HepG2 (cell line): ENCODE measurements around the gene KDM5B. TPM values are rescaled to one million over a fixed set of nuclear protein-coding genes. Genes with fewer than 3 reads are reported as not detected.

Source experiments
- FOXA3 ChIP-seq: IDR thresholded peaks from 2 replicates; pipeline ENCODE4 v1.6.1; 2016; ENCODE audit warnings: missing genetic modification reagents, missing compliant biosample characterization
- FOXC1 ChIP-seq: sonication (generic); formaldehyde crosslinking; IDR thresholded peaks from 2 replicates; pipeline ENCODE4 v1.8.0; 2022; ENCODE audit warnings: mild to moderate bottlenecking, missing genetic modification reagents, borderline replicate concordance
- GABPB1 ChIP-seq: IDR thresholded peaks from 2 replicates; pipeline ENCODE4 v1.6.1; 2016; ENCODE audit warnings: mild to moderate bottlenecking, missing genetic modification reagents, moderate library complexity, missing compliant biosample characterization
- MYNN ChIP-seq: sonication (generic); formaldehyde crosslinking; IDR thresholded peaks from 2 replicates; pipeline ENCODE4 v1.4.0; 2020; ENCODE audit warnings: mild to moderate bottlenecking, low read depth, missing genetic modification reagents
- NPAS2 ChIP-seq: sonication (generic); formaldehyde crosslinking; IDR thresholded peaks from 2 replicates; pipeline ENCODE4 v1.8.0; 2022; ENCODE audit warnings: mild to moderate bottlenecking, missing genetic modification reagents, borderline replicate concordance
- NRL ChIP-seq: sonication (generic); formaldehyde crosslinking; IDR thresholded peaks from 2 replicates; pipeline ENCODE4 v1.5.0; 2020; ENCODE audit warnings: missing genetic modification reagents, mild to moderate bottlenecking, moderate library complexity, borderline replicate concordance
- ONECUT2 ChIP-seq: sonication (generic); formaldehyde crosslinking; IDR thresholded peaks from 2 replicates; pipeline ENCODE4 v1.4.0; 2020; ENCODE audit warnings: missing genetic modification reagents
- RFX5 ChIP-seq: IDR thresholded peaks from 2 replicates; pipeline ENCODE4 v1.6.1; 2011; ENCODE audit warnings: low read depth, low read length, improper control_type of control experiment
- YEATS4 ChIP-seq: sonication (generic); formaldehyde crosslinking; IDR thresholded peaks from 2 replicates; pipeline ENCODE4 v1.4.0; 2020; ENCODE audit warnings: missing genetic modification reagents, borderline replicate concordance
- ZC3H4 ChIP-seq: sonication (generic); formaldehyde crosslinking; IDR thresholded peaks from 2 replicates; pipeline ENCODE4 v1.4.0; 2020; ENCODE audit warnings: missing genetic modification reagents, borderline replicate concordance
- ZFP36 ChIP-seq: fragments of 150-350 bp; IDR thresholded peaks from 2 replicates; pipeline ENCODE4 v1.6.1; 2018; ENCODE audit warnings: borderline replicate concordance, low read length, low read depth; ENCODE audit not compliant: partially characterized antibody
- ZFP37 ChIP-seq: sonication (generic); formaldehyde crosslinking; IDR thresholded peaks from 2 replicates; pipeline ENCODE4 v1.4.0; 2020; ENCODE audit warnings: missing genetic modification reagents, borderline replicate concordance
- ZNF136 ChIP-seq: sonication (generic); formaldehyde crosslinking; IDR thresholded peaks from 2 replicates; pipeline ENCODE4 v1.8.1; 2022; ENCODE audit warnings: low read depth, mild to moderate bottlenecking, moderate library complexity, missing genetic modification reagents
- ZNF160 ChIP-seq: sonication (generic); formaldehyde crosslinking; IDR thresholded peaks from 2 replicates; pipeline ENCODE4 v1.8.0; 2022; ENCODE audit warnings: mild to moderate bottlenecking, inconsistent platforms, missing genetic modification reagents
- ZNF333 ChIP-seq: sonication (generic); formaldehyde crosslinking; IDR thresholded peaks from 2 replicates; pipeline ENCODE4 v1.4.0; 2020; ENCODE audit warnings: mild to moderate bottlenecking, missing genetic modification reagents, borderline replicate concordance
- ZNF552 ChIP-seq: sonication (generic); formaldehyde crosslinking; IDR thresholded peaks from 2 replicates; pipeline ENCODE4 v1.9.0; 2022; ENCODE audit warnings: missing genetic modification reagents, mild to moderate bottlenecking, borderline replicate concordance
- ZNF703 ChIP-seq: sonication (generic); formaldehyde crosslinking; IDR thresholded peaks from 2 replicates; pipeline ENCODE4 v1.5.1; 2020; ENCODE audit warnings: missing genetic modification reagents, mild to moderate bottlenecking, moderate library complexity, borderline replicate concordance
- polyA plus RNA-seq, 8 experiments: library from polyadenylated mRNA; depleted of rRNA in 3 of 8; stranded (reverse) in 7 of 8; unstranded in 1 of 8; fragments of >200 nt; fragmentation: Illumina TruSeq in 4 of 8; extraction: Trizol in 4 of 8; gene quantifications; 2 replicates each; pipeline versions ENCODE4 v1.2.1 to v1.2.3, GENCODE V29; 2011 to 2016; ENCODE audit warnings: low read depth in 4 of 8, missing spikeins in 1 of 8, mixed read lengths in 1 of 8; ENCODE audit not compliant: insufficient read depth in 1 of 8
- total RNA-seq, 5 experiments: library from RNA; depleted of rRNA; stranded (reverse); fragments of >200 nt; fragmentation: Illumina TruSeq; extraction: Trizol; gene quantifications; 2 replicates each; pipeline ENCODE4 v1.2.3, GENCODE V29; 2016; ENCODE audit warnings: low read depth in 1 of 5
- TF ChIP-seq, protein P1 (sequence below): sonication (generic); formaldehyde crosslinking; IDR thresholded peaks from 2 replicates; pipeline ENCODE4 v1.5.1; 2020; ENCODE audit warnings: mild to moderate bottlenecking, missing genetic modification reagents, borderline replicate concordance
- TF ChIP-seq, protein P2 (sequence below): sonication (generic); formaldehyde crosslinking; IDR thresholded peaks from 2 replicates; pipeline ENCODE4 v1.4.0; 2020; ENCODE audit warnings: missing genetic modification reagents
- TF ChIP-seq, protein P3 (sequence below): IDR thresholded peaks from 2 replicates; pipeline ENCODE4 v1.6.1; 2016; ENCODE audit warnings: missing genetic modification reagents, missing compliant biosample characterization
- TF ChIP-seq, protein P4 (sequence below): sonication (generic); formaldehyde crosslinking; IDR thresholded peaks from 2 replicates; pipeline ENCODE4 v1.4.0; 2020; ENCODE audit warnings: missing genetic modification reagents; ENCODE audit errors: not compliant biosample characterization
- TF ChIP-seq, protein P5 (sequence below): sonication (generic); formaldehyde crosslinking; IDR thresholded peaks from 2 replicates; pipeline ENCODE4 v1.5.1; 2020; ENCODE audit warnings: missing genetic modification reagents, mild to moderate bottlenecking, borderline replicate concordance
- TF ChIP-seq, protein P6 (sequence below): sonication (generic); formaldehyde crosslinking; IDR thresholded peaks from 2 replicates; pipeline ENCODE4 v1.4.0; 2020; ENCODE audit warnings: mild to moderate bottlenecking, missing genetic modification reagents

KDM5B gene
- total and polyA plus RNA-seq, 2 of the 13 experiments (the other 11 are each of a cell fraction or from before 2014, with no cell fraction given) = 34.2 to 35.4 TPM

DNA sequence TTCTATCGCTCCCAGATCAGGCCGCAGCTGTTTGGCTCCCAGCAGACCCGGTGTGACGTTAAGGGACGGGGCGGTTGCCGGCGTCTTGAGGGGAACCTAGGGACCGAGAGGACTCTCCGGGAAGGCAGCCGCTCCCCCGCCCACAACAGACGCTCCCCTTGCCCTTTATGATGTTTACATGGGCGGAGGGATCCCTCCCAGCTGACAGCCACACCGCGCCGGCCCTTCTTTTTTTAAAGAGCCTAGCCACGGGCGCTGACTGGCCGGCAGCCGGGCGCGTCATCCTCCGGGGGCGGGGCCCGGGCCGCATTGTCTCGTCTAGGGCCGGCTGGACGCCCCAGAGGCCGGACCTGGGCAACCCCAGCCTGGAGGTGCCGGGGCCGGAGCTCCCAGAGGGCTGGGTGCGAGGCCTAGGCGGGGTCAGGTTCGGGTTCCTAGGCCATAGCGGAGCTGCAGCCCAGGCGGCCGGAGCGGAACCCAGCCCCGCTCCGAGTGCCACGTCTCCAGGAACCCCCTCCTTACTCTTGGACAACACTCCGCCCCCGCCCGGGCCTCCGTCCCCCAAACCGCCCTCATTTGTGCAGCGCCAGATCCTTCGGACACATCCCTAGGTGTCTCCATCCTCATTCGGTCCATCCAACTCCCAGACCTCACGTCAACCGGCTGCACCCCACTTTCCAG, 2.5 kb upstream of the KDM5B start, which contains the start of gene PCAT6 (continued):
- TF ChIP-seq, protein P1, sequence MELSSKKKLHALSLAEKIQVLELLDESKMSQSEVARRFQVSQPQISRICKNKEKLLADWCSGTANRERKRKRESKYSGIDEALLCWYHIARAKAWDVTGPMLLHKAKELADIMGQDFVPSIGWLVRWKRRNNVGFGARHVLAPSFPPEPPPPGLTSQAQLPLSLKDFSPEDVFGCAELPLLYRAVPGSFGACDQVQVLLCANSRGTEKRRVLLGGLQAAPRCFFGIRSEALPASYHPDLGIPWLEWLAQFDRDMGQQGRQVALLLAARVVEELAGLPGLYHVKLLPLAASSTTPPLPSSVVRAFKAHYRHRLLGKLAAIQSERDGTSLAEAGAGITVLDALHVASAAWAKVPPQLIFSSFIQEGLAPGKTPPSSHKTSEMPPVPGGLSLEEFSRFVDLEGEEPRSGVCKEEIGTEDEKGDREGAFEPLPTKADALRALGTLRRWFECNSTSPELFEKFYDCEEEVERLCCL (CRISPR knock-in tag) = no peak; the same call in 1 of the 2 replicates
- TF ChIP-seq, protein P2, sequence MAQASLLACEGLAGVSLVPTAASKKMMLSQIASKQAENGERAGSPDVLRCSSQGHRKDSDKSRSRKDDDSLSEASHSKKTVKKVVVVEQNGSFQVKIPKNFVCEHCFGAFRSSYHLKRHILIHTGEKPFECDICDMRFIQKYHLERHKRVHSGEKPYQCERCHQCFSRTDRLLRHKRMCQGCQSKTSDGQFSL (CRISPR knock-in tag) = peak; percentile 36; the same call in 1 of the 2 replicates
- TF ChIP-seq ZFP36 (no peak), GABPB1 (CRISPR knock-in tag) (peak; percentile 80), FOXA3 (CRISPR knock-in tag) (peak; percentile 90), ZNF703 (CRISPR knock-in tag) (0 out of 2 replicates have a peak, but pooled peaks have one; percentile 21), NRL (CRISPR knock-in tag) (no peak), ZC3H4 (no peak), ZNF333 (CRISPR knock-in tag) (peak; percentile 77; the same call in 1 of the 2 replicates), MYNN (CRISPR knock-in tag) (no peak), ZNF160 (CRISPR knock-in tag) (no peak), NPAS2 (CRISPR knock-in tag) (no peak), ZNF552 (CRISPR knock-in tag) (no peak), ONECUT2 (no peak), YEATS4 (CRISPR knock-in tag) (peak; percentile 67; the same call in 1 of the 2 replicates), RFX5 (no peak), FOXC1 (peak; percentile 10; the same call in 1 of the 2 replicates), ZFP37 (CRISPR knock-in tag) (no peak), ZNF136 (CRISPR knock-in tag) (0 out of 2 replicates have a peak, but pooled peaks have one; percentile 35)
- TF ChIP-seq, protein P3, sequence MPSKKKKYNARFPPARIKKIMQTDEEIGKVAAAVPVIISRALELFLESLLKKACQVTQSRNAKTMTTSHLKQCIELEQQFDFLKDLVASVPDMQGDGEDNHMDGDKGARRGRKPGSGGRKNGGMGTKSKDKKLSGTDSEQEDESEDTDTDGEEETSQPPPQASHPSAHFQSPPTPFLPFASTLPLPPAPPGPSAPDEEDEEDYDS (CRISPR knock-in tag) = peak; percentile 87
- TF ChIP-seq, protein P4, sequence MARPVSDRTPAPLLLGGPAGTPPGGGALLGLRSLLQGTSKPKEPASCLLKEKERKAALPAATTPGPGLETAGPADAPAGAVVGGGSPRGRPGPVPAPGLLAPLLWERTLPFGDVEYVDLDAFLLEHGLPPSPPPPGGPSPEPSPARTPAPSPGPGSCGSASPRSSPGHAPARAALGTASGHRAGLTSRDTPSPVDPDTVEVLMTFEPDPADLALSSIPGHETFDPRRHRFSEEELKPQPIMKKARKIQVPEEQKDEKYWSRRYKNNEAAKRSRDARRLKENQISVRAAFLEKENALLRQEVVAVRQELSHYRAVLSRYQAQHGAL (CRISPR knock-in tag) = no peak
- TF ChIP-seq, protein P5, sequence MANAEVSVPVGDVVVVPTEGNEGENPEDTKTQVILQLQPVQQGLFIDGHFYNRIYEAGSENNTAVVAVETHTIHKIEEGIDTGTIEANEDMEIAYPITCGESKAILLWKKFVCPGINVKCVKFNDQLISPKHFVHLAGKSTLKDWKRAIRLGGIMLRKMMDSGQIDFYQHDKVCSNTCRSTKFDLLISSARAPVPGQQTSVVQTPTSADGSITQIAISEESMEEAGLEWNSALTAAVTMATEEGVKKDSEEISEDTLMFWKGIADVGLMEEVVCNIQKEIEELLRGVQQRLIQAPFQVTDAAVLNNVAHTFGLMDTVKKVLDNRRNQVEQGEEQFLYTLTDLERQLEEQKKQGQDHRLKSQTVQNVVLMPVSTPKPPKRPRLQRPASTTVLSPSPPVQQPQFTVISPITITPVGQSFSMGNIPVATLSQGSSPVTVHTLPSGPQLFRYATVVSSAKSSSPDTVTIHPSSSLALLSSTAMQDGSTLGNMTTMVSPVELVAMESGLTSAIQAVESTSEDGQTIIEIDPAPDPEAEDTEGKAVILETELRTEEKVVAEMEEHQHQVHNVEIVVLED (CRISPR knock-in tag) = peak; percentile 91
- TF ChIP-seq, protein P6, sequence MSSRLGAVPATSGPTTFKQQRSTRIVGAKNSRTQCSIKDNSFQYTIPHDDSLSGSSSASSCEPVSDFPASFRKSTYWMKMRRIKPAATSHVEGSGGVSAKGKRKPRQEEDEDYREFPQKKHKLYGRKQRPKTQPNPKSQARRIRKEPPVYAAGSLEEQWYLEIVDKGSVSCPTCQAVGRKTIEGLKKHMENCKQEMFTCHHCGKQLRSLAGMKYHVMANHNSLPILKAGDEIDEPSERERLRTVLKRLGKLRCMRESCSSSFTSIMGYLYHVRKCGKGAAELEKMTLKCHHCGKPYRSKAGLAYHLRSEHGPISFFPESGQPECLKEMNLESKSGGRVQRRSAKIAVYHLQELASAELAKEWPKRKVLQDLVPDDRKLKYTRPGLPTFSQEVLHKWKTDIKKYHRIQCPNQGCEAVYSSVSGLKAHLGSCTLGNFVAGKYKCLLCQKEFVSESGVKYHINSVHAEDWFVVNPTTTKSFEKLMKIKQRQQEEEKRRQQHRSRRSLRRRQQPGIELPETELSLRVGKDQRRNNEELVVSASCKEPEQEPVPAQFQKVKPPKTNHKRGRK (CRISPR knock-in tag) = no peak
